H9 (cell line): ENCODE measurements around the gene ZFYVE19. TPM values are rescaled to one million over a fixed set of nuclear protein-coding genes. Genes with fewer than 3 reads are reported as not detected.

Source experiments
- DNase-seq: peaks from one replicate; pipeline ENCODE4 v3.0.0-alpha.2; 2017
- H2AFZ ChIP-seq: one replicate; pipeline ENCODE4 v1.6.1; 2013; ENCODE audit warnings: mild to moderate bottlenecking, low read length, control low read depth, moderate library complexity
- H2AK5ac ChIP-seq: 2 replicates; pipeline ENCODE4 v1.6.1; 2013; ENCODE audit warnings: low read length, control low read depth, mixed read lengths; ENCODE audit not compliant: insufficient read length
- H2BK120ac ChIP-seq: one replicate; pipeline ENCODE4 v1.6.1; 2013; ENCODE audit warnings: low read depth, mild to moderate bottlenecking, low read length, control low read depth, inconsistent platforms; ENCODE audit not compliant: poor library complexity, severe bottlenecking
- H2BK12ac ChIP-seq: 2 replicates; pipeline ENCODE4 v1.6.1; 2013; ENCODE audit warnings: low read length, control low read depth, mixed read lengths, low read depth; ENCODE audit not compliant: insufficient read length
- H2BK15ac ChIP-seq: 2 replicates; pipeline ENCODE4 v1.6.1; 2013; ENCODE audit warnings: low read depth, low read length, control low read depth
- H2BK20ac ChIP-seq: one replicate; pipeline ENCODE4 v1.6.1; 2013; ENCODE audit warnings: low read depth, mild to moderate bottlenecking, low read length, control low read depth, inconsistent platforms; ENCODE audit not compliant: poor library complexity, severe bottlenecking
- H2BK5ac ChIP-seq: 2 replicates; pipeline ENCODE4 v1.6.1; 2013; ENCODE audit warnings: low read length, control low read depth, mixed read lengths; ENCODE audit not compliant: insufficient read length
- H3K14ac ChIP-seq: 2 replicates; pipeline ENCODE4 v1.6.1; 2013; ENCODE audit warnings: low read length, control low read depth; ENCODE audit not compliant: insufficient read depth
- H3K18ac ChIP-seq: 2 replicates; pipeline ENCODE4 v1.6.1; 2013; ENCODE audit warnings: low read depth, mild to moderate bottlenecking, mixed read lengths, low read length, control low read depth; ENCODE audit not compliant: insufficient read length
- H3K23ac ChIP-seq: 2 replicates; pipeline ENCODE4 v1.6.1; 2013; ENCODE audit warnings: low read length, control low read depth, mixed read lengths, low read depth; ENCODE audit not compliant: insufficient read length
- H3K23me2 ChIP-seq: 2 replicates; pipeline ENCODE4 v1.6.1; 2013; ENCODE audit warnings: low read depth, mild to moderate bottlenecking, mixed read lengths, low read length, control low read depth; ENCODE audit not compliant: insufficient read length, poor library complexity, severe bottlenecking
- H3K27ac ChIP-seq: 2 replicates; pipeline ENCODE4 v1.5.1; 2013; ENCODE audit warnings: low read length, control low read depth, mixed read lengths, low read depth; ENCODE audit not compliant: insufficient read length
- H3K27me3 ChIP-seq: 2 replicates; pipeline ENCODE4 v1.6.1; 2013; ENCODE audit warnings: low read length, control low read depth, inconsistent platforms; ENCODE audit not compliant: insufficient read depth
- H3K4ac ChIP-seq: 2 replicates; pipeline ENCODE4 v1.6.1; 2013; ENCODE audit warnings: low read depth, mild to moderate bottlenecking, control low read depth, inconsistent platforms, low read length, moderate library complexity
- H3K4me1 ChIP-seq: 2 replicates; pipeline ENCODE4 v1.6.1; 2013; ENCODE audit warnings: low read length, control low read depth, inconsistent platforms; ENCODE audit not compliant: insufficient read depth
- H3K4me2 ChIP-seq: 2 replicates; pipeline ENCODE4 v1.6.1; 2013; ENCODE audit warnings: low read length, control low read depth, mixed read lengths; ENCODE audit not compliant: insufficient read length, insufficient read depth
- H3K56ac ChIP-seq: 2 replicates; pipeline ENCODE4 v1.6.1; 2013; ENCODE audit warnings: low read depth, mild to moderate bottlenecking, mixed read lengths, low read length, control low read depth; ENCODE audit not compliant: insufficient read length
- H3K79me1 ChIP-seq: 2 replicates; pipeline ENCODE4 v1.6.1; 2013; ENCODE audit warnings: low read depth, mild to moderate bottlenecking, moderate library complexity, low read length, control low read depth, inconsistent platforms; ENCODE audit not compliant: insufficient read depth, poor library complexity, severe bottlenecking
- H3K79me2 ChIP-seq: 2 replicates; pipeline ENCODE4 v1.6.1; 2013; ENCODE audit warnings: low read length, control low read depth, inconsistent platforms; ENCODE audit not compliant: insufficient read depth
- H3K9ac ChIP-seq: 2 replicates; pipeline ENCODE4 v1.6.1; 2013; ENCODE audit warnings: low read length, control low read depth, mixed read lengths; ENCODE audit not compliant: insufficient read length; ENCODE audit errors: extremely low read depth
- H3K9me3 ChIP-seq: one replicate; pipeline ENCODE4 v1.6.1; 2013; ENCODE audit warnings: low read depth, low read length, inconsistent platforms; ENCODE audit not compliant: control insufficient read depth
- H3T11ph ChIP-seq: one replicate; pipeline ENCODE4 v1.6.1; 2013; ENCODE audit warnings: mild to moderate bottlenecking, low read length, control low read depth, inconsistent platforms
- H4K20me1 ChIP-seq: one replicate; pipeline ENCODE4 v1.6.1; 2013; ENCODE audit not compliant: control insufficient read depth, insufficient read length, insufficient read depth
- H4K5ac ChIP-seq: 2 replicates; pipeline ENCODE4 v1.6.1; 2013; ENCODE audit warnings: low read depth, mild to moderate bottlenecking, mixed read lengths, low read length, control low read depth; ENCODE audit not compliant: insufficient read length
- H4K8ac ChIP-seq: replicated peaks from 2 replicates; pipeline ENCODE4 v1.6.1; 2013; ENCODE audit warnings: low read length, control low read depth, mixed read lengths, low read depth; ENCODE audit not compliant: insufficient read length
- H4K91ac ChIP-seq: 2 replicates; pipeline ENCODE4 v1.6.1; 2013; ENCODE audit warnings: low read depth, mild to moderate bottlenecking, moderate library complexity, mixed read lengths, low read length, control low read depth; ENCODE audit not compliant: insufficient read length
- H3K27ac Mint-ChIP-seq, 3 experiments: 2 replicates in 2 of 3; 3 replicates in 1 of 3; pipeline ENCODE4 v1.8.0; 2020 to 2021; ENCODE audit warnings: mixed read lengths in 3 of 3, mild to moderate bottlenecking in 1 of 3, moderate library complexity in 1 of 3
- H3K27me3 Mint-ChIP-seq: 2 replicates; pipeline ENCODE4 v1.8.0; 2021; ENCODE audit warnings: low read depth, mild to moderate bottlenecking, moderate library complexity, mixed read lengths
- H3K36me3 Mint-ChIP-seq, 3 experiments: 2 replicates in 2 of 3; 3 replicates in 1 of 3; pipeline ENCODE4 v1.8.0; 2020 to 2021; ENCODE audit warnings: low read depth in 3 of 3, mixed read lengths in 3 of 3; ENCODE audit not compliant: insufficient read depth in 1 of 3
- H3K4me1 Mint-ChIP-seq, 2 experiments: 2 replicates each; pipeline ENCODE4 v1.8.0; 2020; ENCODE audit warnings: mixed read lengths in 2 of 2
- H3K4me3 Mint-ChIP-seq, 2 experiments: 2 replicates in 1 of 2; 3 replicates in 1 of 2; pipeline ENCODE4 v1.8.0; 2020 to 2021; ENCODE audit warnings: mild to moderate bottlenecking in 2 of 2, mixed read lengths in 2 of 2, moderate library complexity in 1 of 2
- H3K9me3 Mint-ChIP-seq, 2 experiments: 2 replicates in 1 of 2; 3 replicates in 1 of 2; pipeline ENCODE4 v1.8.0; 2020; ENCODE audit warnings: mild to moderate bottlenecking in 2 of 2, mixed read lengths in 2 of 2, moderate library complexity in 1 of 2
- CTCF ChIP-seq: fragments of 200-600 bp; sonication (generic); conservative IDR thresholded peaks from 3 replicates; pipeline ENCODE4 v1.8.0; 2021; ENCODE audit warnings: antibody characterized with exemption, mild to moderate bottlenecking
- WGBS: extraction: QIAGEN DNeasy Blood & Tissue Kit; methylation state at CpG from one replicate; pipeline ENCODE4 v1.1.7; 2013; ENCODE audit warnings: missing lambda C conversion rate, low lambda C conversion rate, mixed read lengths; ENCODE audit not compliant: insufficient read length; ENCODE audit errors: extremely low coverage; 5-methylcytosine and 5-hydroxymethylcytosine counted together
- total RNA-seq: library from RNA; stranded (reverse); gene quantifications from 2 replicates; pipeline ENCODE4 v1.2.1, GENCODE V29; 2021

Gene ZFYVE19
- total RNA-seq, 1 experiment from 2014 or later, result 11.3 TPM

GRCh38 chr15:40764629-40765103 lies 42.2 kb upstream of the ZFYVE19 start:
- no peak for TF ChIP-seq CTCF
- Histone ChIP-seq H3K23me2 (no peaks in the 10 kb centered on the region), H3K79me2 (no peaks in the 10 kb centered on the region), H3K4me1 (peaks cover 4% of the 10 kb centered on the region; the same call in 1 of the 2 replicates), H4K91ac (no peak overlapping the region), H3K56ac (no peak overlapping the region), H4K8ac (no peak overlapping the region), H3K27me3 (no peaks in the 10 kb centered on the region), H3K18ac (no peak overlapping the region), H4K5ac (no peak overlapping the region), H3T11ph (no peak overlapping the region), H2BK5ac (no peak overlapping the region), H2BK15ac (no peak overlapping the region), H3K23ac (no peak overlapping the region), H3K9me3 (no peaks in the 10 kb centered on the region), H3K14ac (no peak overlapping the region), H2BK120ac (no peak overlapping the region), H3K79me1 (no peaks in the 10 kb centered on the region), H2BK20ac (no peak overlapping the region), H3K27ac (no peak overlapping the region), H3K9ac (no peak overlapping the region), H2AK5ac (no peak overlapping the region), H3K4ac (no peak overlapping the region), H2AFZ (no peak overlapping the region), H4K20me1 (no peaks in the 10 kb centered on the region), H3K4me2 (peak overlapping the region; percentile 50), H2BK12ac (no peak overlapping the region)
- peak overlapping the region in 1 of 3 experiments; percentile 44; a peak in 2 of 7 replicates for H3K27ac Mint-ChIP-seq
- H3K4me1 Mint-ChIP-seq, result peaks cover 29 to 31% of the 10 kb centered on the region in 2 experiments
- peaks cover 9% of the 10 kb centered on the region; the same call in 1 of the 2 replicates for H3K27me3 Mint-ChIP-seq
- DNase-seq, result no peak
- H3K9me3 Mint-ChIP-seq, result no peaks in the 10 kb centered on the region
- H3K4me3 Mint-ChIP-seq, result peak overlapping the region; percentile 76 to 85
- peaks cover 0 to 5% (median 0%) of the 10 kb centered on the region in 3 experiments; a peak in 4 of 7 replicates for H3K36me3 Mint-ChIP-seq
- WGBS, result no CpG with 5 or more reads among the region's 8 CpGs
